Heart left ventricle (tissue), 16 donors: Measurements from ENCODE around the gene FADS6. TPM values are rescaled to one million over a fixed set of nuclear protein-coding genes. Genes with fewer than 3 reads are reported as not detected.

ENCODE experiments used
- ATAC-seq, 4 donors: fragments of 200-7000 bp; cut with Tn5 transposase; one replicate each; pipeline ENCODE4 v1.9.1; 2020 to 2022; ENCODE audit warnings: moderate library complexity in 4 of 4, mild to moderate bottlenecking in 3 of 4, moderate number of reproducible peaks in 1 of 4
- DNase-seq, 5 donors: peaks; one replicate each; pipeline ENCODE4 v3.0.0-alpha.2; 2020
- H3K27ac ChIP-seq, 12 donors: fragments of 200-600 bp; sonication (generic) in 4 of 12; one replicate each; pipeline versions ENCODE4 v1.5.0 to v1.8.0; 2016 to 2022; ENCODE audit warnings: mild to moderate bottlenecking in 2 of 12
- H3K27me3 ChIP-seq, 9 donors: fragments of 200-600 bp; sonication (generic) in 2 of 9; one replicate each; pipeline versions ENCODE4 v1.5.1 to v1.8.0; 2016 to 2022; ENCODE audit warnings: mild to moderate bottlenecking in 3 of 9
- H3K36me3 ChIP-seq, 9 donors: fragments of 200-600 bp; sonication (generic) in 2 of 9; one replicate each; pipeline versions ENCODE4 v1.5.0 to v1.8.0; 2018 to 2022; ENCODE audit warnings: mild to moderate bottlenecking in 2 of 9
- H3K4me1 ChIP-seq, 12 donors: fragments of 200-600 bp; sonication (generic) in 4 of 12; one replicate each; pipeline versions ENCODE4 v1.5.0 to v1.8.0; 2016 to 2022; ENCODE audit warnings: mild to moderate bottlenecking in 3 of 12
- H3K4me3 ChIP-seq, 12 donors: fragments of 200-600 bp; sonication (generic) in 4 of 12; one replicate each; pipeline versions ENCODE4 v1.5.0 to v1.8.0; 2017 to 2022; ENCODE audit warnings: mild to moderate bottlenecking in 9 of 12, moderate library complexity in 4 of 12
- H3K9me3 ChIP-seq, 12 donors: fragments of 200-600 bp; sonication (generic) in 4 of 12; one replicate each; pipeline versions ENCODE4 v1.5.0 to v1.8.0; 2016 to 2022; ENCODE audit warnings: mild to moderate bottlenecking in 1 of 12
- CTCF ChIP-seq, 12 donors: fragments of 200-600 bp; sonication (generic) in 4 of 12; IDR thresholded peaks; one replicate each; pipeline versions ENCODE4 v1.5.0 to v1.8.0; 2018 to 2022; ENCODE audit warnings: antibody characterized with exemption in 12 of 12, mild to moderate bottlenecking in 5 of 12
- POLR2A ChIP-seq, 2 donors: fragments of 450-650 bp; IDR thresholded peaks; one replicate each; pipeline ENCODE4 v1.6.1; 2017; ENCODE audit warnings: antibody characterized with exemption in 2 of 2, mild to moderate bottlenecking in 2 of 2, moderate library complexity in 2 of 2
- WGBS, 4 donors: extraction: QIAGEN DNeasy Blood & Tissue Kit in 2 of 4; methylation state at CpG; one replicate each; pipeline versions ENCODE4 v1.1.5 to v1.1.7; 2013 to 2018; 5-methylcytosine and 5-hydroxymethylcytosine counted together
- intact Hi-C, 10 donors: fragments of 100-400 bp; cut with DNase I; formaldehyde crosslinking; loops; one replicate each; pipeline versions ENCODE4 v1.11.1 to v1.14.2; 2022
- polyA plus RNA-seq, 2 donors: library from polyadenylated mRNA; stranded (reverse); fragments of 200-250 nt; gene quantifications; one replicate each; pipeline ENCODE4 v1.2.3, GENCODE V29; 2013
- total RNA-seq, 9 donors: library from RNA; depleted of rRNA in 2 of 9; stranded (reverse); fragments of >200 nt in 2 of 9; fragmentation: NEBNext Ultra II Directional in 3 of 9; extraction: Animal tissue kit (Norgen Biotek cat#: 25700) in 3 of 9; gene quantifications; one replicate each; pipeline versions ENCODE4 v1.1.0 to v1.2.4, GENCODE V29; 2016 to 2023
- donor health status: ischemic (EF 13 %, LVEDD 7.1; RV severe dilation, severe dysfunction).
- donor health status: healthy with polysubstance abuse.
- donor health status: DM: no; HTN: yes; CAD: no.
- donor health status: DM: no; HTN: no; CAD: no.
- donor health status: ischemic (EF 25% LVEDD 6.9; RV normal size, moderate dysfunction).
- donor health status: ischemic (EF 25% LVEDD 5.7; RV mildly dilated, moderate dysfunction).
- donor health status: healthy.
- donor health status: DM: yes; HTN: yes; CAD: no.
- donor health status: ischemic (EF 35%, LVEDD 5.7; RV mildly dilated, moderate dysfunction).
- donor health status: nonischemic (EF 11% LVEDD 7.7; RV severe dilation, severe dysfunction).
- donor health status: DM: yes; HTN: yes; CAD: no.
- donor health status: PGD.
- donor health status: ischemic (EF 29% LVEDD 5.4; RV normal size, mild dysfunction).
- donor health status: nonischemic (EF 23%, LVEDD 6.1; RV moderate dilation, normal function).

FADS6 gene
- total and polyA plus RNA-seq, 11 donors: not detected

GRCh38 chr17:74859459-74860228, 33.8 kb downstream of the FADS6 start, which contains the start of gene GRIN2C:
GRIN2C (minus strand) TSS chr17:74859885; CDS start chr17:74855092, 4,793 bp downstream.
- intact Hi-C loops: loop anchor here in 8 of 10 donors (5.0 to 10.0 kb wide), 3 partner anchors 117 to 205 kb away; no protein-coding TSS in a partner anchor
- no peak for DNase-seq

GRCh38 chr17:74858672-74859458, 34.6 kb downstream of the FADS6 start:
- ATAC-seq (no peak), DNase-seq (no peak)
- Histone ChIP-seq H3K9me3 (no peaks in the 10 kb centered on the region), H3K4me3 (peak overlapping the region in 1 of 12 donors; percentile 25), H3K27me3 (peaks cover 24 to 72% (median 49%) of the 10 kb centered on the region in 9 donors), H3K27ac (no peak overlapping the region), H3K4me1 (peaks cover 8 to 36% (median 17%) of the 10 kb centered on the region in 12 donors), H3K36me3 (peaks cover 0 to 1% (median 0%) of the 10 kb centered on the region in 9 donors)
- no peak for TF ChIP-seq CTCF (IDR thresholded peaks at IDR 0.05)
- no peak for TF ChIP-seq POLR2A (IDR thresholded peaks at IDR 0.05)
- intact Hi-C loops: no loop called here
- 51 to 59% (median 55%) methylated on average over 12 of the region's 12 CpGs for WGBS, 4 donors

More at GRCh38 chr17:74859459-74860228, 33.8 kb downstream of the FADS6 start, which contains the start of gene GRIN2C:
- no peak for ATAC-seq
- Histone ChIP-seq H3K27me3 (peaks cover 24 to 64% (median 41%) of the 10 kb centered on the region in 9 donors), H3K36me3 (peaks cover 0 to 3% (median 0%) of the 10 kb centered on the region in 9 donors), H3K4me1 (peaks cover 8 to 36% (median 17%) of the 10 kb centered on the region in 12 donors), H3K4me3 (peak within 1 kb of the TSS; percentile 23 to 54 (median 45)), H3K9me3 (no peaks in the 10 kb centered on the region), H3K27ac (no peak within 1 kb of the TSS)
- 2 to 9% (median 5%) methylated on average over 19 to 72 of the region's 72 CpGs for WGBS, 4 donors
- TF ChIP-seq CTCF (IDR thresholded peaks at IDR 0.05) (peak in 11 of 12 donors; percentile 21 to 68 (median 41)), POLR2A (IDR thresholded peaks at IDR 0.05) (no peak)

GRCh38 chr17:74857191-74857590, 36.2 kb downstream of the FADS6 start:
- Histone ChIP-seq H3K27ac (no peak overlapping the region), H3K27me3 (peaks cover 29 to 83% (median 60%) of the 10 kb centered on the region in 9 donors), H3K9me3 (no peaks in the 10 kb centered on the region), H3K36me3 (no peaks in the 10 kb centered on the region), H3K4me1 (peaks cover 8 to 40% (median 17%) of the 10 kb centered on the region in 12 donors), H3K4me3 (no peak overlapping the region)
- WGBS, 4 donors: 69 to 82% (median 76%) methylated on average over 4 of the region's 4 CpGs
- TF ChIP-seq CTCF (IDR thresholded peaks at IDR 0.05) (no peak), POLR2A (IDR thresholded peaks at IDR 0.05) (no peak)
- intact Hi-C loops: no loop called here
- no peak for ATAC-seq
- no peak for DNase-seq

GRCh38 chr17:74856112-74856511, 37.3 kb downstream of the FADS6 start:
- no peak overlapping the region for H3K4me3 ChIP-seq
- no peaks in the 10 kb centered on the region for H3K36me3 ChIP-seq
- H3K4me1 ChIP-seq: peaks cover 3 to 33% (median 11%) of the 10 kb centered on the region in 12 donors
- DNase-seq (no peak), ATAC-seq (no peak)
- H3K9me3 ChIP-seq: no peaks in the 10 kb centered on the region
- 80 to 92% (median 82%) methylated on average over 6 to 7 of the region's 7 CpGs for WGBS, 4 donors
- intact Hi-C loops: no loop called here
- TF ChIP-seq CTCF (IDR thresholded peaks at IDR 0.05) (no peak), POLR2A (IDR thresholded peaks at IDR 0.05) (no peak)
- H3K27ac ChIP-seq: no peak overlapping the region
- H3K27me3 ChIP-seq: peaks cover 39 to 86% (median 65%) of the 10 kb centered on the region in 9 donors
